Measurements from ENCODE around the gene NDFIP1.

DNA sequence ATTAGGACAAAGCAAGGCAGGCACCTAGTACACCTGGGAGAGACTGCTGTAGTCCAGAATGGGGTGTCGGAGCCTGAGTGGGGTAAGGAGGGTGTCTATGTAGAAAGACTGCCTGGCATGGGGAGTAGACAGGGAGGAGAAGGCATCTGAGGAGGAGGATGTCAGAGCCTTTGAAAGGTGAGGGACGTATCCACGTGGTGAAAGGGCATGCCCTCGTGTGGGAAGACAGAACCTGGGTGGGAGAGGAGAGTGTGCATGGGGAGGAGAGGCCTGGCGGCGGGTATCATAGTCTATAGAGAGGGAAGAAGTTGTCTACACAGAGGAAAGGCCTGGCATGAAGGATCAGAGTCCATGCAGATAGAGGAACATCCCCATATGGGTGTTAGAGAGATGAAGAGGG lies 91.8 kb downstream of the NDFIP1 start:
- TF ChIP-seq POLR2A (IDR thresholded peaks at IDR 0.05; ENCODE audit: low read length), result no peak
- no peak for TF ChIP-seq GATA1 (IDR thresholded peaks at IDR 0.05; ENCODE audit: low read depth, low read length)
